ENCODE measurements around the gene ASCC2.

GRCh38 chr22:29799217-29799680 lies 38.8 kb downstream of the ASCC2 start:
- TF ChIP-seq CTCF (IDR thresholded peaks at IDR 0.05), result peak in 1 of 4 donors; percentile 36
- TF ChIP-seq POLR2A (IDR thresholded peaks at IDR 0.05), result peak; percentile 47
